C4-2B (cell line): Measurements from ENCODE around the gene CAMTA1.

Experiments
- H3K27ac ChIP-seq: fragments of 450-650 bp; 2 replicates; pipeline ENCODE4 v1.5.1; 2017
- ZFX ChIP-seq: fragments of 450-650 bp; IDR thresholded peaks from 2 replicates; pipeline ENCODE4 v1.6.1; 2017
- TF ChIP-seq, protein P1 (sequence below): fragments of 450-650 bp; conservative IDR thresholded peaks from 2 replicates; pipeline ENCODE4 v1.5.1; 2017; ENCODE audit warnings: mild to moderate bottlenecking

Gene CAMTA1

DNA sequence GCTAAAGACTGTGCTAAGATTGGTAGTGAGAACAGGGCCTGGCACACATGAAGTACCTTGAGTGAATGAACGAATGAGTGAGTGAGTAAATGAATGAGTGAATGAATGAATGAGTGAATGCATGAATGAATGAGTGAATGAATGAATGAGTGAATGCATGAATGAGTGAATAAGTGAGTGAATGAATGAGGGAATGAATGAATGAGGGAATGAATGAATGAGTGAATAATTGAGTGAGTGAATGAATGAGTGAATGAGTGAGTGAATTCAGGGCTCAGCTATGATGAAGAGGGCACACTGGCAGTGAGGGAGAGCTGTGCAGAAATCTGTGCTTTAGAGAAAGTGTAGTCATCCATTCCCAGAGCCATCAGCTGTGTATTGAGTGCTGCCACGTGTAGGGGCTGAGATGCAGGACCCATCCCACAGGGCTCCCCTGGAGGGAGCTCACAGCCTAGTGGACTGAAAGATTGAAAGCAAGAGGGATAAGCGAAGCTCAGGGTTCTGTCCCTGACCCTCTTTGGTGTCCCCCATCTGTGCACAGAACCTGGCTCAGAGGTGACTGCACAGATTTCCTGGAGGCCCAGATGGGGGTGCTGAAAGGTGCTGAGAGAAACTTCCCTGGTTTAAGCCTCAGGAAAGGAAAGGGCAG, 767.9 kb downstream of the CAMTA1 start:
- no peak overlapping the region for H3K27ac ChIP-seq

GRCh38 chr1:7554385-7555235, 769.4 kb downstream of the CAMTA1 start:
- H3K27ac ChIP-seq, result no peak overlapping the region
- no peak for TF ChIP-seq ZFX

More for the DNA sequence above, 767.9 kb downstream of the CAMTA1 start:
- TF ChIP-seq ZFX, result no peak
- TF ChIP-seq, protein P1, sequence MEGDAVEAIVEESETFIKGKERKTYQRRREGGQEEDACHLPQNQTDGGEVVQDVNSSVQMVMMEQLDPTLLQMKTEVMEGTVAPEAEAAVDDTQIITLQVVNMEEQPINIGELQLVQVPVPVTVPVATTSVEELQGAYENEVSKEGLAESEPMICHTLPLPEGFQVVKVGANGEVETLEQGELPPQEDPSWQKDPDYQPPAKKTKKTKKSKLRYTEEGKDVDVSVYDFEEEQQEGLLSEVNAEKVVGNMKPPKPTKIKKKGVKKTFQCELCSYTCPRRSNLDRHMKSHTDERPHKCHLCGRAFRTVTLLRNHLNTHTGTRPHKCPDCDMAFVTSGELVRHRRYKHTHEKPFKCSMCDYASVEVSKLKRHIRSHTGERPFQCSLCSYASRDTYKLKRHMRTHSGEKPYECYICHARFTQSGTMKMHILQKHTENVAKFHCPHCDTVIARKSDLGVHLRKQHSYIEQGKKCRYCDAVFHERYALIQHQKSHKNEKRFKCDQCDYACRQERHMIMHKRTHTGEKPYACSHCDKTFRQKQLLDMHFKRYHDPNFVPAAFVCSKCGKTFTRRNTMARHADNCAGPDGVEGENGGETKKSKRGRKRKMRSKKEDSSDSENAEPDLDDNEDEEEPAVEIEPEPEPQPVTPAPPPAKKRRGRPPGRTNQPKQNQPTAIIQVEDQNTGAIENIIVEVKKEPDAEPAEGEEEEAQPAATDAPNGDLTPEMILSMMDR, result no peak

DNA sequence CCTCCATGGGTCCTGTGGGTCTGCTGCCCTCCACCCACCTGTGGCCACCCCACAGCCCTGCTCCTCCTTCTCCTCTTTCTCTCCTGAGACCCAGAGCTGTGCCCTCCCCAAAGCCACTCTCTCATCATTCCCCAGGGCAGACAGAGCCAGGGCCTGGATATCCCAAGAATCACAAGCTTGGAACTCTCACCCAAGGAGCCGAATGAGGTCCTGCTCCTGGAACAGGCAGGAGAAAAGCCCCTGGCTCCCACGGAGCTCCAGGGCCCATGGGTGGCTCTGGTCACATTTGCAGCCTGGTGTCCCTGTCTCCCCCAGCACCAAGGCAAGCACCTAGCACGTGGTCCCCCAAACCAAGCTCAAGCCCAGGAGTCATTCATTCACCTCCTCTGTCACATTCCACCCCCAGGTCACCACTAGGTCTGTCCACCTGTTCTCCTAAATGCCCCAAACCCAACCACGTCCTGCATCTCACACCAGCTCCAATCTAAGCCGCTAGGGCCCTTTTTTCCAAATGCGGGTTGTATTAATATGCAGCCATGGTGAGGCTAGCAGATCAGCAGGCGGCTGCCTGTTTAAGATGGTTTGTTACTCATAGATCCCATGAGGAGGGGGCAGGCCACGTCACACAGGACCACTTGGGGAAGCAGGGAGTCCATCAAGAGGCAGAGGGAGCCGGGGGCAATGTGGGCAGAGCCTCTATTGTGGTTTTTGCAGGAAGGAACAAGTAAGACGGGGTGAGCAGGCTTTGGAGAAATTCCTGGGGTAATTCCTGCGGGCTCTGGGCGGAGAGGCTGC, 770.3 kb downstream of the CAMTA1 start:
- no peak for TF ChIP-seq ZFX
- H3K27ac ChIP-seq, result no peak overlapping the region

DNA sequence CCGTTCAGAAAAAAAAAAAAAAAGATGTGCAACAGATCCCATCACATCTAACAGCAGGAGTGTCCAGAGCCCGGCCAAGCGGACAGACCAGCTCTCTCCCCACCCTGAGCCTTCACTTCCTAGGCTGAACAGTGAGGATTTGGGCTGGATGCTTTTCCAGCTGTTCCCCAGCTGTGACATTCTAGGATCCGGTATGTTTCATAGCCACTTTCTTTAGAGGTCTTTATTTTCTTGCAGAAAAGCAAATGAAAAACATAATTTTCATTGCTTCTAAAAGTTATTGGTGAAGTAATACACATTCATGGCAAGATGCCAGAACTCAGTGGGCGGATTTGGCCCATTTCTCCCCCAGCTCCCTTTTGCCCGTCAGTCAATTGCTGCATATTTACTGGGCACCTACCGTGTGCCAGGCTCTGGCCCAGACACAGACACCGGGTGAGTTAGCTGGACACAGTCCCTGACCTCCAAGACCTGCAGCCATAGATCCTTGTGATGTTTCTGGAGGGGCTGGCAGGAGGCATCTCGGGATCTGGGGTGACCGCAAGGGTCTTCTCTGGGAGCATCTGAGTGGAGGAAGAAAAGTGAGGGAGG, 772.1 kb downstream of the CAMTA1 start:
- TF ChIP-seq, protein P1, result no peak
- TF ChIP-seq ZFX, result no peak
- H3K27ac ChIP-seq, result no peak overlapping the region

DNA sequence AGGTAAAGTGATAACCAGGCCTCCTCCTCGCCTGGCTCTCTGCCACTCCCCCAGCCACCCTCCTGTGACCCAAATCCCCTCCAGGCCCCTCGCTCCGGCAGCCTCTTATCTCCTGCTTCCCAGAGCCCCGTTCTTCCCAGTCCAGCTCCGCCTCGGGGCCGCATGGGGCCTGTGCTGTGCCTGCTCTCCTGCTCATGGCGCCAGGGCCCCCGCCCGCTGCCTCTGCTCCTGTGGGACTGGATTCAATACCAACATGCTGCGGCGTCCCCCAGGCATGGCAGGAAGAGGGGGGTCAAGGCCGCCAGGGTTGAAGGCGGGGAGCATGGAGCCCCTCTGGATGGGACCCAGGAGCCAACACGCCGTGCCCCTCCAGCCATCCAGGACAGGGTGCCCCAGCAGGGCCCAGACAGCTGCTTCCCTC, 772.8 kb downstream of the CAMTA1 start:
- H3K27ac ChIP-seq, result no peak overlapping the region
- TF ChIP-seq, protein P1, result no peak
- no peak for TF ChIP-seq ZFX

DNA sequence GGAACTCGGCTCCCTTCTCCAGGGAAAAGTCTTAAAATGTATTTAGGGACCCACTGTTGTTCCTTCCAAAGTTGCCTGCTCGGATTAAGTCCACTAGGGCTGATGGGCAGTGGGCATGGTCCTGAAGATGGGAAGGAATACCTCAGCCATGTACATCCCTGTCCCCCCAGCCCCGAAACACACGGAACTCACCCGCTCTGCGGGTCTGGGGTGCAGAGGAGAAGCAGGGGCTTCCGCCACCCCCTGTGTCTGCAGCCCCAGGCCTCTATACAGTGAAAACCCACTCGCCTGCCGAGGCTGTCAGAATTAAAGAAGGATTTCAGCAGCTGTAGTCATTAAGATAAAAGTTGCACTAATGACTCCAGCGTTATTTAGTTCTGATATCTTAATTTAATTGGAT, 773.2 kb downstream of the CAMTA1 start:
- no peak overlapping the region for H3K27ac ChIP-seq
- TF ChIP-seq ZFX, result no peak
- TF ChIP-seq, protein P1, result no peak

GRCh38 chr1:7558921-7559869, 773.9 kb downstream of the CAMTA1 start:
- no peak overlapping the region for H3K27ac ChIP-seq
- TF ChIP-seq, protein P1, result no peak
- TF ChIP-seq ZFX, result no peak
